Mesenchymal stem cell (in vitro differentiated cells and primary cell): ENCODE data around the gene SERPINH1.
"Not testable (repeated sequence)": the region's sequence is repeated elsewhere in the genome, so short reads cannot be mapped to it uniquely, and the experiment has no call there.

Experiments used
- DNase-seq: peaks from one replicate; pipeline ENCODE4 v3.0.0-alpha.2; 2013
- H2AFZ ChIP-seq: one replicate; pipeline ENCODE4 v1.6.1; 2013; ENCODE audit warnings: low read depth, mild to moderate bottlenecking, control low read depth, inconsistent platforms, low read length, moderate library complexity
- H2AK5ac ChIP-seq: 2 replicates; pipeline ENCODE4 v1.6.1; 2013; ENCODE audit warnings: low read length, moderate library complexity, mild to moderate bottlenecking, inconsistent platforms; ENCODE audit not compliant: severe bottlenecking
- H2BK120ac ChIP-seq: one replicate; pipeline ENCODE4 v1.6.1; 2013; ENCODE audit warnings: low read depth, mild to moderate bottlenecking, inconsistent platforms, low read length, moderate library complexity
- H2BK12ac ChIP-seq, 2 experiments: one replicate each; pipeline ENCODE4 v1.6.1; 2013; ENCODE audit warnings: inconsistent platforms in 2 of 2, low read length in 2 of 2, mild to moderate bottlenecking in 2 of 2, moderate library complexity in 2 of 2, control low read depth in 1 of 2
- H2BK15ac ChIP-seq: one replicate; pipeline ENCODE4 v1.6.1; 2013; ENCODE audit warnings: mild to moderate bottlenecking, low read depth, inconsistent platforms; ENCODE audit not compliant: poor library complexity, severe bottlenecking
- H2BK5ac ChIP-seq: 2 replicates; pipeline ENCODE4 v1.6.1; 2013; ENCODE audit warnings: low read depth, mild to moderate bottlenecking, low read length, control low read depth, inconsistent platforms; ENCODE audit not compliant: poor library complexity, severe bottlenecking
- H3K14ac ChIP-seq, 2 experiments: one replicate each; pipeline ENCODE4 v1.6.1; 2013; ENCODE audit warnings: inconsistent platforms in 2 of 2, low read length in 2 of 2, control low read depth in 1 of 2, mild to moderate bottlenecking in 1 of 2, moderate library complexity in 1 of 2
- H3K18ac ChIP-seq, 2 experiments: one replicate each; pipeline ENCODE4 v1.6.1; 2013; ENCODE audit warnings: inconsistent platforms in 2 of 2, low read length in 2 of 2, control low read depth in 1 of 2, low read depth in 1 of 2, mild to moderate bottlenecking in 1 of 2
- H3K23ac ChIP-seq, 2 experiments: one replicate each; pipeline ENCODE4 v1.6.1; 2013; ENCODE audit warnings: inconsistent platforms in 2 of 2, low read length in 2 of 2, mild to moderate bottlenecking in 2 of 2, moderate library complexity in 2 of 2, control low read depth in 1 of 2
- H3K27ac ChIP-seq: 2 replicates; pipeline ENCODE4 v1.5.1; 2013; ENCODE audit warnings: mild to moderate bottlenecking, moderate library complexity, low read length, control low read depth, inconsistent platforms; ENCODE audit not compliant: poor library complexity, severe bottlenecking
- H3K27me3 ChIP-seq, 2 experiments: 2 replicates each; pipeline versions ENCODE4 v1.6.1 to v1.7.0; 2013; ENCODE audit warnings: low read length in 2 of 2, mild to moderate bottlenecking in 2 of 2, moderate library complexity in 2 of 2, control low read depth in 1 of 2, inconsistent platforms in 1 of 2; ENCODE audit not compliant: control insufficient read depth in 1 of 2, insufficient read depth in 1 of 2
- H3K36me3 ChIP-seq, 2 experiments: 2 replicates each; pipeline versions ENCODE4 v1.6.1 to v1.7.0; 2013; ENCODE audit warnings: low read length in 2 of 2, control low read depth in 1 of 2, inconsistent platforms in 1 of 2, low read depth in 1 of 2, mild to moderate bottlenecking in 1 of 2; ENCODE audit not compliant: insufficient read depth in 2 of 2, control insufficient read depth in 1 of 2
- H3K4ac ChIP-seq, 2 experiments: one replicate each; pipeline ENCODE4 v1.6.1; 2013; ENCODE audit warnings: inconsistent platforms in 2 of 2, low read length in 2 of 2, mild to moderate bottlenecking in 2 of 2, moderate library complexity in 2 of 2, control low read depth in 1 of 2, low read depth in 1 of 2
- H3K4me1 ChIP-seq: 2 replicates; pipeline ENCODE4 v1.6.1; 2013; ENCODE audit warnings: low read depth, low read length, control low read depth; ENCODE audit not compliant: control insufficient read depth, insufficient read depth
- H3K4me2 ChIP-seq: 2 replicates; pipeline ENCODE4 v1.6.1; 2013; ENCODE audit warnings: low read length, mild to moderate bottlenecking, inconsistent platforms; ENCODE audit not compliant: poor library complexity, severe bottlenecking
- H3K4me3 ChIP-seq, 2 experiments: 2 replicates each; pipeline versions ENCODE4 v1.5.1 to v1.7.0; 2013; ENCODE audit warnings: low read length in 2 of 2, mild to moderate bottlenecking in 2 of 2, control low read depth in 1 of 2, low read depth in 1 of 2; ENCODE audit not compliant: insufficient read depth in 1 of 2
- H3K79me1 ChIP-seq: replicated peaks from 2 replicates; pipeline ENCODE4 v1.6.1; 2013; ENCODE audit warnings: mild to moderate bottlenecking, control low read depth, low read length, inconsistent platforms; ENCODE audit not compliant: poor library complexity, severe bottlenecking
- H3K9ac ChIP-seq: 2 replicates; pipeline ENCODE4 v1.7.0; 2013; ENCODE audit warnings: mild to moderate bottlenecking, low read length, moderate library complexity
- H3K9me3 ChIP-seq: 2 replicates; pipeline ENCODE4 v1.7.0; 2013; ENCODE audit warnings: mild to moderate bottlenecking, low read length; ENCODE audit not compliant: control insufficient read depth
- H4K8ac ChIP-seq: one replicate; pipeline ENCODE4 v1.6.1; 2013; ENCODE audit warnings: inconsistent platforms, mild to moderate bottlenecking, low read length, moderate library complexity
- H4K91ac ChIP-seq: one replicate; pipeline ENCODE4 v1.6.1; 2013; ENCODE audit warnings: mild to moderate bottlenecking, low read length, inconsistent platforms
- WGBS: methylation state at CpG from one replicate; pipeline ENCODE4 v1.1.7; 2013; ENCODE audit warnings: mixed read lengths; 5-methylcytosine and 5-hydroxymethylcytosine counted together

The SERPINH1 gene

DNA sequence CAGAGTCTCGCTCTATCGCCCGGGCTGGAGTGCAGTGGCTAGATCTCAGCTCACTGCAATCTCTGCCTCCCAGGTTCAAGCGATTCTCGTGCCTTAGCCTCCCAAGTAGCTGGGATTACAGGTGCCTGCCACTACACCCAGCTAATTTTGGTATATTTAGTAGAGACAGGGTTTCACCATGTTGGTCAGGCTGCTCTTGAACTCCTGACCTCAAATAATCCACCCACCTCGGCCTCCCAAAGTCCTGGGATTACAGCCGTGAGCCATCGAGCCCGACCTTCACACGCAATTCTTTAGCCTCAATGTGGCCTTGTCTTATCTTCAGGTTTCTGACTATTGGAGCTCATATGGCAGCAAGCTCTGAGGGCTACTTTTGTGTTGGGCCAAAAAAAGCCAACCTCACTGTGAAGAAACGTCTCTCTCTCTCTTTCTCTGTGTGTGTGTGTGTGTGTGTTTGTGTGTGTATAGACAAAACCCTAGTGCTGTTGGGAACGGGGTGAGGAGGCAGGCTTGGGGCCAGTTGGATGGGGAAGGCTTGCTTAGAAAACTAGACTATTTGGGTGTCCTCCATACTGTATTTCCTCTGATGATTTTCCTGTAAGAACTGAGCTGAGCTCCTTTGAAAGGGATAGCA is 22.7 kb downstream of the SERPINH1 start:
- not testable (repeated sequence) for H2BK5ac ChIP-seq, H3K9me3 ChIP-seq, H3K18ac ChIP-seq, H3K23ac ChIP-seq, H3K79me1 ChIP-seq, H2AK5ac ChIP-seq, H3K14ac ChIP-seq, H2BK120ac ChIP-seq, H3K36me3 ChIP-seq, H3K27me3 ChIP-seq, H3K4me2 ChIP-seq, H2AFZ ChIP-seq, DNase-seq, H4K91ac ChIP-seq, H3K27ac ChIP-seq, H2BK15ac ChIP-seq
- peak overlapping the region in 1 of 2 experiments; percentile 21 for H2BK12ac ChIP-seq
- peak overlapping the region; percentile 27 for H4K8ac ChIP-seq
- peak overlapping the region in 1 of 2 experiments; percentile 80 for H3K4me3 ChIP-seq
- H3K4me1 ChIP-seq: peaks cover 13% of the 10 kb centered on the region
- peak overlapping the region; percentile 71 to 99 for H3K4ac ChIP-seq
- whole genome bisulfite sequencing: 94% methylated on average over 12 of the region's 12 CpGs
- peak overlapping the region; percentile 90 for H3K9ac ChIP-seq

GRCh38 chr11:75585293-75585670 is 23.2 kb downstream of the SERPINH1 start:
- 91% methylated on average over 8 of the region's 8 CpGs for WGBS
- H2BK120ac ChIP-seq: no peak overlapping the region

GRCh38 chr11:75586395-75586794 is 24.3 kb downstream of the SERPINH1 start:
- H2AFZ ChIP-seq: no peak overlapping the region
- no peak overlapping the region for H2BK15ac ChIP-seq
- no peak overlapping the region for H3K4ac ChIP-seq
- no peak overlapping the region for H3K27ac ChIP-seq
- peaks cover 5% of the 10 kb centered on the region for H3K79me1 ChIP-seq
- WGBS: 93% methylated on average over 3 of the region's 3 CpGs
- H3K36me3 ChIP-seq: no peaks in the 10 kb centered on the region
- peaks cover 0 to 2% of the 10 kb centered on the region in 2 experiments for H3K27me3 ChIP-seq
- peaks cover 13% of the 10 kb centered on the region for H3K4me1 ChIP-seq
- no peak overlapping the region for H2BK12ac ChIP-seq
- H2BK5ac ChIP-seq: no peak overlapping the region
- H3K18ac ChIP-seq: no peak overlapping the region
- no peak overlapping the region for H2BK120ac ChIP-seq
- no peak overlapping the region for H4K8ac ChIP-seq
- H2AK5ac ChIP-seq: no peak overlapping the region
- H4K91ac ChIP-seq: no peak overlapping the region
- H3K9ac ChIP-seq: no peak overlapping the region
- no peak overlapping the region for H3K4me2 ChIP-seq
- no peak for DNase-seq
- H3K4me3 ChIP-seq: no peak overlapping the region
- no peak overlapping the region for H3K14ac ChIP-seq
- H3K23ac ChIP-seq: no peak overlapping the region
- H3K9me3 ChIP-seq: no peaks in the 10 kb centered on the region

More at GRCh38 chr11:75585293-75585670, 23.2 kb downstream of the SERPINH1 start:
- Histone ChIP-seq H3K4me3 (no peak overlapping the region), H3K9ac (no peak overlapping the region), H3K36me3 (no peaks in the 10 kb centered on the region), H3K4ac (no peak overlapping the region), H2AK5ac (no peak overlapping the region), H3K79me1 (peaks cover 5% of the 10 kb centered on the region), H3K4me1 (peaks cover 13% of the 10 kb centered on the region), H3K27ac (no peak overlapping the region), H2BK15ac (no peak overlapping the region), H2AFZ (no peak overlapping the region), H2BK12ac (no peak overlapping the region), H4K91ac (no peak overlapping the region), H3K23ac (no peak overlapping the region), H3K27me3 (no peaks in the 10 kb centered on the region), H2BK5ac (no peak overlapping the region), H3K4me2 (no peak overlapping the region), H3K9me3 (no peaks in the 10 kb centered on the region), H4K8ac (no peak overlapping the region), H3K14ac (no peak overlapping the region), H3K18ac (no peak overlapping the region)
- no peak for DNase-seq

DNA sequence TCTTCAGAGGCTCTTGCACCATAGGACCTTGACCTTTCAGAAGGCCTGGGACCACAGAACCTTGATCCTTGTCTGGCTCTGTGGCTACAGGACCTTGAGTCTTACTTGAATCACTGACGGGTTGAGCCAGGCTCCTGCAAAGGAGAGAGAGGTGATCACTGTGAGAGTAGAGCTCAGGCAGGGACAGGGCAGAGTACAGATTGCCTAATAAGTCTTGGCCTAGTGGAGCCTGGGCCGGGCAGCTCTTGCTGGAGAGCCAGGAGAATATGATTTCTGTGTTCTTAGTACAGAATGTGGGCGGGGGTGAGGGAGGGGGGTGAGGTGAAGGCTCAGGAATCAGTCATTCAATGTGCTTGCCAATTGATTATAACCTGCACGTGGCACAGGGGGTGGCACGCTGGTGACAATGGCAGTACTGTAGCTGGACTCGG is 26.0 kb downstream of the SERPINH1 start:
- 93% methylated on average over 6 of the region's 6 CpGs for WGBS
- no peak for DNase-seq
- H4K8ac ChIP-seq: no peak overlapping the region
- H3K18ac ChIP-seq: no peak overlapping the region
- H4K91ac ChIP-seq: no peak overlapping the region
- no peak overlapping the region for H3K23ac ChIP-seq
- H2BK5ac ChIP-seq: no peak overlapping the region
- no peak overlapping the region for H3K27ac ChIP-seq
- no peak overlapping the region for H2BK15ac ChIP-seq
- no peak overlapping the region for H3K14ac ChIP-seq
- H3K9me3 ChIP-seq: no peaks in the 10 kb centered on the region
- no peak overlapping the region for H3K4me3 ChIP-seq
- H3K4me1 ChIP-seq: peaks cover 8% of the 10 kb centered on the region
- H3K79me1 ChIP-seq: peaks cover 3% of the 10 kb centered on the region
- H2AFZ ChIP-seq: no peak overlapping the region
- peaks cover 0 to 15% of the 10 kb centered on the region in 2 experiments for H3K27me3 ChIP-seq
- no peaks in the 10 kb centered on the region for H3K36me3 ChIP-seq
- no peak overlapping the region for H3K9ac ChIP-seq
- no peak overlapping the region for H2AK5ac ChIP-seq
- H3K4me2 ChIP-seq: no peak overlapping the region
- H3K4ac ChIP-seq: no peak overlapping the region
- no peak overlapping the region for H2BK120ac ChIP-seq
- no peak overlapping the region for H2BK12ac ChIP-seq
